Dendritic cell treated with granulocyte-macrophage colony-stimulating factor and Interleukin-4, amounts not matched to agents 40 ng/mL and 50 ng/mL, for 4 days (primary cell): ENCODE results near the gene PPFIA1.

Source experiments
- H3K27ac Mint-ChIP-seq: one replicate; pipeline ENCODE4 v1.8.0; 2022; ENCODE audit warnings: mild to moderate bottlenecking, mixed read lengths
- H3K27me3 Mint-ChIP-seq: one replicate; pipeline ENCODE4 v1.8.0; 2022; ENCODE audit warnings: mild to moderate bottlenecking, mixed read lengths
- H3K36me3 Mint-ChIP-seq: one replicate; pipeline ENCODE4 v1.8.0; 2022; ENCODE audit warnings: low read depth, mixed read lengths
- H3K4me1 Mint-ChIP-seq: one replicate; pipeline ENCODE4 v1.8.0; 2022; ENCODE audit warnings: low read depth, mixed read lengths
- H3K4me3 Mint-ChIP-seq: one replicate; pipeline ENCODE4 v1.8.0; 2022; ENCODE audit warnings: mild to moderate bottlenecking, moderate library complexity, mixed read lengths
- H3K9me3 Mint-ChIP-seq: one replicate; pipeline ENCODE4 v1.8.0; 2022; ENCODE audit warnings: mixed read lengths
- intact Hi-C: fragments of 100-400 bp; cut with micrococcal nuclease; formaldehyde crosslinking; loops from one replicate; pipeline ENCODE4 v1.15.0; 2022

The PPFIA1 gene

GRCh38 chr11:70411713-70412452 is 141.4 kb downstream of the PPFIA1 start:
- H3K9me3 Mint-ChIP-seq: no peaks in the 10 kb centered on the region
- peaks cover 99% of the 10 kb centered on the region for H3K27me3 Mint-ChIP-seq
- H3K36me3 Mint-ChIP-seq: no peaks in the 10 kb centered on the region
- intact Hi-C loops: no loop called here
- no peak overlapping the region for H3K27ac Mint-ChIP-seq
- no peak overlapping the region for H3K4me3 Mint-ChIP-seq
- peaks cover 14% of the 10 kb centered on the region for H3K4me1 Mint-ChIP-seq

GRCh38 chr11:70413151-70413550 is 142.7 kb downstream of the PPFIA1 start:
- intact Hi-C loops: no loop called here
- Mint-ChIP-seq H3K27me3 (peaks cover 98% of the 10 kb centered on the region), H3K36me3 (no peaks in the 10 kb centered on the region), H3K27ac (no peak overlapping the region), H3K4me1 (peaks cover 14% of the 10 kb centered on the region), H3K4me3 (no peak overlapping the region), H3K9me3 (no peaks in the 10 kb centered on the region)

DNA sequence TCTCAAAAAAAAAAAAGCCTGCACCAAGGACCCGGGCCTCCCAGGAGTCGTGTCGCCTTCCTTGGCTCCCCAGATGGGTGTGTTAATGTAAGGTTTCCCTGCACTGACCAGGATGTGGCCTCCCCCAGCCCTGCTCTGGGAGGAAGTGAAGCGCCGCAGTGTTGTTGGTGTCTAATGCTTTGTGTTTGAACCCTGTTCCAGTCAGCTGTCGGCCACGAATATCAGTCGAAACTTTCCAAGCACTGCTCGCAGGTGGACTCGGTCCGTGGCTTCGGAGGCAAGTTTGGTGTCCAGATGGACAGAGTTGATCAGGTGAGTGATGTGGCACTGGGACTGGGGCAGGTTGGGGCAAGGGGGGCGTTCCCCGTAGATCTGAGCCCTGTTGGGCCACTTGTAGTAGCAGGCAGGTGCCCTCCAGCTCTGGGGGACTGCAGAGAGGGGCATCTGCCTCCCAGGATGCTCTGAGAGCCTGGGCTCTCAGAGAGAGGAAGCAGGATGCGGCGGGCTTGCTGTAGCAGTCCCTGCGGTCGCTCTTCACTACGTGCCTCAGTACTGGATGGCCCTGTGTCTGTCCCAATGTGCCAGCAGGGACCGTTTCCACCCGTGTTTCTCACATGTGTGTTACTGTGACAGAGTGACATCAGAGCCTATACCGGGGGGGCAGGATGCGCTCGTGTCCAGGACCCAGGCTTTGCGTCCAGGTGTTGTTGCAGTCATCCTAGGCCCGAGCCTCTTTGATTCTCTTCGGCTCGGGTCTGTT is 144.0 kb downstream of the PPFIA1 start:
- no peak overlapping the region for H3K4me3 Mint-ChIP-seq
- H3K27me3 Mint-ChIP-seq: peaks cover 96% of the 10 kb centered on the region
- H3K4me1 Mint-ChIP-seq: peaks cover 14% of the 10 kb centered on the region
- intact Hi-C loops: no loop called here
- no peaks in the 10 kb centered on the region for H3K9me3 Mint-ChIP-seq
- H3K27ac Mint-ChIP-seq: no peak overlapping the region
- no peaks in the 10 kb centered on the region for H3K36me3 Mint-ChIP-seq

DNA sequence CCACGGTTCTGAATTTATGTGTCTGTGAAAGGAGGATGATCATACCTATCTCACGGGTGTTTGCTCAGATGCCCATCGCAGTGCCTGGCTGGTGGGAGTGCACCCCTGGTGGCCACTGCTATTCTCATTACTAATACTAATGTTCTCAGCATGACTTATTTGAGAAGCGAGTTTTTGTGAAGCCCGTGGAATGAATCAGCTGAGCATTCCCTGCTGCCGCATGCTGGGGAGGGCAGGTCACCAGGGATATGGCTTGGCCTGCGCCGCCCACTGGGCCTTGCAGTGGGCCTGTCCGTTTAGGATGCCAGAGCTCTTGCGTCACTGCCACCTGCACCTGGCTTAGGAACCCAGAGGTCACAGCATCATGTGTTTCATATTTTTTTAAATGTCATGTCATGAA is 144.7 kb downstream of the PPFIA1 start:
- no peak overlapping the region for H3K27ac Mint-ChIP-seq
- H3K27me3 Mint-ChIP-seq: peaks cover 96% of the 10 kb centered on the region
- H3K9me3 Mint-ChIP-seq: no peaks in the 10 kb centered on the region
- intact Hi-C loops: no loop called here
- H3K4me1 Mint-ChIP-seq: peaks cover 14% of the 10 kb centered on the region
- no peak overlapping the region for H3K4me3 Mint-ChIP-seq
- no peaks in the 10 kb centered on the region for H3K36me3 Mint-ChIP-seq

DNA sequence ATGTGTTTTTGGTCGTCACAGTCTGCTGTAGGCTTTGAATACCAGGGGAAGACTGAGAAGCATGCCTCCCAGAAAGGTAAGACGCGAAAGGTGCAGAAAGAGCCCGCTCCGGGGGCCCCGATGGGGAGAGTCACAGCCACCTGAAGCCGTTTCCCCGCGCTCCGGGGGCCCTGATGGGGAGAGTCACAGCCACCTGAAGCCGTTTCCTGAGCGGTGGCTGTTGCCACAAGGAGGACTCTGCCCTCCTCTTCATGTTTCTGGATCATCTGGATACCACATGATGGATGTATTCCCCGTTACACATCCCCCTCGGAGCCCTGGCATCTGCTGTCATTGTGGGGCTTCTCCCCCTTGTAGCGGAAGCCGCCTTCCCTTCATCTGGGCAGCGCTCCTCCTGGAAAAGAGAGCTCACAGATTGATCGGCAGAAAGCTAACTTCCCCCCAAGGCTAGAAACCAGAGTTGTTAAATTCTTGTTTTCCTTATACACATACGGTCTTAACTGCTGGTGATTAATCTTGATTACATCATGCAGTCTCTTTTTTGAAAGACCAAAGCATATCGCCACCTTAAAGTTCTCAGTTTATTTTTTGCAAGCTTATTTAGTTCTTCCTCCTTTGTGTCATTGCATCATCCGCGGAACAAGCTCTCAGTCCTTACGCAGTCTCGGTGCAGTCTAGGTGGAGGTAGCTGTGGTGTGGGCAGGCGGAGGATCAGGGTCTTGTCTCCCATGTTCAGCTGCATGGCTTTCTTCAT is 145.3 kb downstream of the PPFIA1 start:
- peaks cover 14% of the 10 kb centered on the region for H3K4me1 Mint-ChIP-seq
- H3K36me3 Mint-ChIP-seq: no peaks in the 10 kb centered on the region
- peaks cover 96% of the 10 kb centered on the region for H3K27me3 Mint-ChIP-seq
- intact Hi-C loops: no loop called here
- no peak overlapping the region for H3K27ac Mint-ChIP-seq
- no peak overlapping the region for H3K4me3 Mint-ChIP-seq
- H3K9me3 Mint-ChIP-seq: no peaks in the 10 kb centered on the region

GRCh38 chr11:70416881-70417280 is 146.4 kb downstream of the PPFIA1 start:
- Mint-ChIP-seq H3K27ac (no peak overlapping the region), H3K27me3 (peaks cover 96% of the 10 kb centered on the region), H3K36me3 (no peaks in the 10 kb centered on the region), H3K9me3 (no peaks in the 10 kb centered on the region), H3K4me3 (no peak overlapping the region), H3K4me1 (peaks cover 14% of the 10 kb centered on the region)
- intact Hi-C loops: no loop called here

- Mint-ChIP-seq H3K4me3 (no peak overlapping the region), H3K4me1 (peaks cover 19% of the 10 kb centered on the region), H3K9me3 (no peaks in the 10 kb centered on the region), H3K36me3 (no peaks in the 10 kb centered on the region), H3K27me3 (peaks cover 96% of the 10 kb centered on the region), H3K27ac (no peak overlapping the region)
- intact Hi-C loops: no loop called here
Observed at GRCh38 chr11:70418130-70418529, 147.6 kb downstream of the PPFIA1 start.

DNA sequence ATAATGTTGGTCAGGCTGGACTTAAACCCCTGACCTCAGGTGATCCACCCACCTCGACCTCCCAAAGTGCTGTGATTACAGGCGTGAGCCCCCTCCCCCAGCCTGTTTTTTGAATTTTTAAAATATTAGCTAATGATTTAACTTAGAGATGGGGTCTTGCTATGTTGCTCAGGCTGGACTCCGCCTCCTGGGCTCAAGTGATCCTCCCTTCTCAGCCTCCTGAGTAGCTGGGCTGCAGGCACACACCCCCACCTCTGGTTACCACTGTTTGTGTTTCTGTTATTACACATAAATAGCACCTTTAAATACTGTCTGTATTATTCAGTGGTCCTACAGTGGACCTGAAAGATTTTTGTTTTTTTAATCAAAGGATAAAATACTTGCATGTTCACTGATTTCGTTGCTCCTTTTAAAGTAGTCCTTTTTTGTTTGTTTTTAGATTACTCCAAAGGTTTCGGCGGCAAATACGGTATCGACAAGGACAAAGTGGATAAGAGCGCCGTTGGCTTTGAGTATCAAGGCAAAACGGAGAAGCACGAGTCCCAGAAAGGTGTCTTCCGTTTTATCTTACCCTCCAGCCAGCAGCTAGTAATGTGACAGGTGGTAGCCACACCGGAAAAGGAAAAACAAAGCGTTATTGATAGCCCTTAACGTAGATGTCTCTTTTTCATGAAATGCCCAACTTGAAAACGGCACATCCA is 149.0 kb downstream of the PPFIA1 start:
- Mint-ChIP-seq H3K27ac (no peak overlapping the region), H3K4me1 (peaks cover 32% of the 10 kb centered on the region), H3K27me3 (peaks cover 96% of the 10 kb centered on the region), H3K4me3 (no peak overlapping the region), H3K9me3 (no peaks in the 10 kb centered on the region), H3K36me3 (no peaks in the 10 kb centered on the region)
- intact Hi-C loops: no loop called here

DNA sequence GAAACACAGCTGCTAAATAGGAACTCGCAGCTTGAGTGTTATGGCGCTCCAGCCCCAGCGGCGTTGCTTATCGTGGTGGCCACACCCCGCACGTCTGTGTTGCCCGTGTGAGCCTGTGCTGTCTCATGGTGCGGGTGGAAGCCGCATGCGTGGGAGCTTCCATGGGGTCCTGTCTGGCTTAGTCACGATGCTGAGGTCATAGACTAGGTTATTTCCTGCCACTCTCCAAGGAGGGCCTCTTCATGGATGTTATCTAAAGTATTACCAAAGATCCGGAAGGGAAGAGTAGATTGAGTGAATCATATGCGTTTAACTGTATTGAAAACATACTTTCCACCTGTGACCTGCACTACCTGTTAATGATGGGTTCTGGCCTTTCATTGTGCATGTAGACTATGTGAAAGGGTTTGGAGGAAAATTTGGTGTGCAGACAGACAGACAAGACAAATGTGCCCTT is 149.5 kb downstream of the PPFIA1 start:
- intact Hi-C loops: no loop called here
- Mint-ChIP-seq H3K36me3 (no peaks in the 10 kb centered on the region), H3K9me3 (no peaks in the 10 kb centered on the region), H3K27me3 (peaks cover 96% of the 10 kb centered on the region), H3K4me3 (no peak overlapping the region), H3K27ac (no peak overlapping the region), H3K4me1 (peaks cover 35% of the 10 kb centered on the region)

DNA sequence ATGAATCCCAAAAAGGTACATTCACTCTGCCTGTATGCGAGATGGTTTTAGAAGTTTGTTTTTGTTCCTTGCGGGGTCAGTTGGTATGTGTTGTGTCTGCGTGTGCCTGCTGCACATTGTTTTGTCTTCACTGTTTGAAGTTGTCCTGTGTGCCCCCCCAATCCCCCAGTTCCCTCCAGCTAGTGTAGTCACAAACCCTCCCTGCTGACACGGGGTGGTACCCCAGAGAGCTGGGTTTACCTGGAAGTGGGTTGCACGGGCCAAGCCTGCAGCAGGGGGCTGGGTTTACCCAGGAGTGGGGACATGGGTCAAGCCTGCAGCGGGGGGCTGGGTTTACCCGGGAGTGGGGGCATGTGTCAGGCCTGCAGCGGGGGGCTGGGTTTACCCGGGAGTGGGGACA is 150.0 kb downstream of the PPFIA1 start:
- Mint-ChIP-seq H3K36me3 (no peaks in the 10 kb centered on the region), H3K4me3 (no peak overlapping the region), H3K4me1 (peaks cover 31% of the 10 kb centered on the region), H3K9me3 (no peaks in the 10 kb centered on the region), H3K27ac (no peak overlapping the region), H3K27me3 (peaks cover 96% of the 10 kb centered on the region)
- intact Hi-C loops: no loop called here

DNA sequence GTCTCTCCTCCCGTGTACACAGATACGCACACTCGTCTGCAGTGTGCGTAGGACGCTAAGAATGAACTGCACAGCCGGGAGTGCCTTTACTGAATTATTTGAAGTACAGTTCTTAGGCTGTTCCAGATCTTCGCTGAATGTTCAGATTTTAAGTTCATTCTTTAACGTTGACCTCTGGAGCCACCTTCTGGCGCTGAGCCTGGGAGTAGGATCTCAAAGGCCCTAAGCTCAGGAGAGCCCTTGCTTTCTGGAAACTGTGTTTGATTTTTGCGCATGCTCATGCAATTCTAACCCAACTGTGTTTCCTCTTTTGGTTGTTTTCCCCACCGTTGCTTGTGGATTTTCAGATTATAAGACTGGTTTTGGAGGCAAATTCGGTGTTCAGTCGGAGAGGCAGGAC is 150.6 kb downstream of the PPFIA1 start:
- Mint-ChIP-seq H3K27ac (no peak overlapping the region), H3K9me3 (no peaks in the 10 kb centered on the region), H3K36me3 (no peaks in the 10 kb centered on the region), H3K4me1 (peaks cover 25% of the 10 kb centered on the region), H3K27me3 (peaks cover 96% of the 10 kb centered on the region), H3K4me3 (no peak overlapping the region)
- intact Hi-C loops: no loop called here

- Mint-ChIP-seq H3K27ac (no peak overlapping the region), H3K4me3 (no peak overlapping the region), H3K4me1 (peaks cover 21% of the 10 kb centered on the region), H3K9me3 (no peaks in the 10 kb centered on the region), H3K36me3 (no peaks in the 10 kb centered on the region), H3K27me3 (peaks cover 93% of the 10 kb centered on the region)
- intact Hi-C loops: no loop called here
Observed at GRCh38 chr11:70422692-70423522, 152.4 kb downstream of the PPFIA1 start.
